Measurements from ENCODE around the gene USP22. TPM values are rescaled to one million over a fixed set of nuclear protein-coding genes. Genes with fewer than 3 reads are reported as not detected.

Gene USP22
- total RNA-seq (100 to 1,000 TPM; 161 to 394 (median 184) TPM), polyA plus RNA-seq (10 to 100 TPM; 28.1 to 38.0 (median 33.5) TPM)
- long read RNA-seq, donor 1, full-length matches to known transcripts, result 9 of 9 reads
- long read RNA-seq, donor 1, partial matches to known transcripts, result 0 of 9 reads
- long read RNA-seq, donor 1, other reads (novel, unspliced or antisense), result 0 of 9 reads
- long read RNA-seq, donor 2, full-length matches to known transcripts, result 12 of 12 reads
- long read RNA-seq, donor 2, partial matches to known transcripts, result 0 of 12 reads
- long read RNA-seq, donor 2, other reads (novel, unspliced or antisense), result 0 of 12 reads
- long read RNA-seq, donor 3, full-length matches to known transcripts, result 17 of 17 reads
- long read RNA-seq, donor 3, partial matches to known transcripts, result 0 of 17 reads
- long read RNA-seq, donor 3, other reads (novel, unspliced or antisense), result 0 of 17 reads
- long read RNA-seq, donor 4, full-length matches to known transcripts, result 1 of 1 reads
- long read RNA-seq, donor 4, partial matches to known transcripts, result 0 of 1 reads
- long read RNA-seq, donor 4, other reads (novel, unspliced or antisense), result 0 of 1 reads
- long read RNA-seq, donor 5, full-length matches to known transcripts, result 18 of 18 reads
- long read RNA-seq, donor 5, partial matches to known transcripts, result 0 of 18 reads
- long read RNA-seq, donor 5, other reads (novel, unspliced or antisense), result 0 of 18 reads
- long read RNA-seq, donor 6, full-length matches to known transcripts, result 34 of 40 reads
- long read RNA-seq, donor 6, partial matches to known transcripts, result 6 of 40 reads
- long read RNA-seq, donor 6, other reads (novel, unspliced or antisense), result 0 of 40 reads
- long read RNA-seq, donor 7, full-length matches to known transcripts, result 18 of 18 reads
- long read RNA-seq, donor 7, partial matches to known transcripts, result 0 of 18 reads
- long read RNA-seq, donor 7, other reads (novel, unspliced or antisense), result 0 of 18 reads
- long read RNA-seq, donor 8, full-length matches to known transcripts, result 21 of 30 reads
- long read RNA-seq, donor 8, partial matches to known transcripts, result 9 of 30 reads
- long read RNA-seq, donor 8, other reads (novel, unspliced or antisense), result 0 of 30 reads
- long read RNA-seq, donor 9, full-length matches to known transcripts, result 4 of 4 reads
- long read RNA-seq, donor 9, partial matches to known transcripts, result 0 of 4 reads
- long read RNA-seq, donor 9, other reads (novel, unspliced or antisense), result 0 of 4 reads
- long read RNA-seq, donor 10, full-length matches to known transcripts, result 7 of 7 reads
- long read RNA-seq, donor 10, partial matches to known transcripts, result 0 of 7 reads
- long read RNA-seq, donor 10, other reads (novel, unspliced or antisense), result 0 of 7 reads

DNA sequence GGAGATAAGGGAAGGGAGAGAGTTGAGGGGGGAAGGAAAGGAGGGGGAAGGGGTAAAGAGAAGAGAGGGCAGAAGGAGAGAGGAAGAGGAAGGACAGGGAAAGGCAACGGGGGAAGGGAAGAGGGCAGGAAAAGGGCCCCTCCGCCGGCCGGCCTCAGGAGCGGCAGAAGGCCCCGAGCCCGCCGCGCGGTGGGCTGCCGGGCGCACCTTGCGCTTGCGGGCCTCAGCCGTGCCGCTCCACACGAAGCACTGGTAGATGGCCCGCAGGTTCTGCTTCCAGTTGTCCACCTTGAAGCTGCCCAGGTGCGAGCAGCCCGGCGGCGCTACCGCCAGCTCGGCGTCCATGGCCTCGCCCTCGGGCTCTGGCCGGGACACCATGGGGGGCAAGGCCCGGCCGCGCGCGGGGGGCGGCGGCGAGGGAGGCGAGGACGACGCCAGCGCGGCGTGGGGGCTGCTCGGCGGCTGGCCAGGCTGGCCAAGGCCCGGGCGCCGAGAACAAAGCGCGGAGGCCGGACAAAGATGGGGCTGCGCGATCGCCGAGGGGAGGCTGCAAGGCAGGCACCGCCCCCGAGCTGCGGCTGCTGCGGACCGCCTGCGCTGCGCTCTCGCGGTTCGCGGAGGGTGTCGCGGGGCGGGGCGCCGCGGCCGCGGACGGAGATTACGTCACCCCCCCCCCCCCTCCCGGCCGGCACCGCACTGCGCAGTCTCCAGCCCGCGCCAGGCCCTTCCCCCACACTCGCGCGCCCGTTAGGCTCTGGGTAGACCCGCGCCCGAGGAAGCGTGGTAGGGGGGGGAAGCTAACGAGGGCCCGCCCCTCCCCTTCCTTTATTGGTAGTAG lies at the start of gene USP22:
TSS of gene USP22 (minus strand) at position 554 of the 838 bp plus-strand sequence. CDS start at position 378, 176 bp downstream.
- peaks cover 0 to 14% (median 5%) of the 10 kb centered on the region in 4 donors for H3K36me3 ChIP-seq
- H3K27me3 ChIP-seq, result no peaks in the 10 kb centered on the region
- peak within 1 kb of the TSS; percentile 97 to 100 (median 100) for H3K27ac ChIP-seq
- DNase-seq, result peak in 1 of 2 donors; percentile 31
- peak within 1 kb of the TSS; percentile 68 to 99 (median 87) for H3K4me3 ChIP-seq
- intact Hi-C loops (cut with DNase I; ENCODE audit: low total_unique reads), result no loop called here
- H3K9me3 ChIP-seq, result no peaks in the 10 kb centered on the region
- TF ChIP-seq POLR2A (IDR thresholded peaks at IDR 0.05), result no peak
- TF ChIP-seq POLR2AphosphoS5 (IDR thresholded peaks at IDR 0.05), result peak; percentile 79 to 99 (median 93)
- WGBS, 5 donors, result 0 to 1% (median 0%) methylated on average over 34 to 85 of the region's 91 CpGs
- H3K4me1 ChIP-seq, result peaks cover 23 to 50% (median 43%) of the 10 kb centered on the region in 4 donors

- TF ChIP-seq EP300 (IDR thresholded peaks at IDR 0.05) (no peak), POLR2AphosphoS5 (IDR thresholded peaks at IDR 0.05) (no peak), POLR2A (IDR thresholded peaks at IDR 0.05) (no peak)
- TF ChIP-seq, protein P1, sequence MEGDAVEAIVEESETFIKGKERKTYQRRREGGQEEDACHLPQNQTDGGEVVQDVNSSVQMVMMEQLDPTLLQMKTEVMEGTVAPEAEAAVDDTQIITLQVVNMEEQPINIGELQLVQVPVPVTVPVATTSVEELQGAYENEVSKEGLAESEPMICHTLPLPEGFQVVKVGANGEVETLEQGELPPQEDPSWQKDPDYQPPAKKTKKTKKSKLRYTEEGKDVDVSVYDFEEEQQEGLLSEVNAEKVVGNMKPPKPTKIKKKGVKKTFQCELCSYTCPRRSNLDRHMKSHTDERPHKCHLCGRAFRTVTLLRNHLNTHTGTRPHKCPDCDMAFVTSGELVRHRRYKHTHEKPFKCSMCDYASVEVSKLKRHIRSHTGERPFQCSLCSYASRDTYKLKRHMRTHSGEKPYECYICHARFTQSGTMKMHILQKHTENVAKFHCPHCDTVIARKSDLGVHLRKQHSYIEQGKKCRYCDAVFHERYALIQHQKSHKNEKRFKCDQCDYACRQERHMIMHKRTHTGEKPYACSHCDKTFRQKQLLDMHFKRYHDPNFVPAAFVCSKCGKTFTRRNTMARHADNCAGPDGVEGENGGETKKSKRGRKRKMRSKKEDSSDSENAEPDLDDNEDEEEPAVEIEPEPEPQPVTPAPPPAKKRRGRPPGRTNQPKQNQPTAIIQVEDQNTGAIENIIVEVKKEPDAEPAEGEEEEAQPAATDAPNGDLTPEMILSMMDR (IDR thresholded peaks at IDR 0.05), result no peak
- DNase-seq, result no peak
- Histone ChIP-seq H3K9me3 (no peaks in the 10 kb centered on the region), H3K4me3 (no peak overlapping the region), H3K27me3 (no peaks in the 10 kb centered on the region), H3K36me3 (no peaks in the 10 kb centered on the region), H3K27ac (no peak overlapping the region), H3K4me1 (no peaks in the 10 kb centered on the region)
- 47 to 52% (median 49%) methylated on average over 4 of the region's 4 CpGs for WGBS, 5 donors
- intact Hi-C loops (cut with DNase I; ENCODE audit: low total_unique reads), result no loop called here
These were observed 48.2 kb upstream of the USP22 start for GRCh38 chr17:21090902-21091618.

GRCh38 chr17:21089933-21090901 lies 47.4 kb upstream of the USP22 start:
- H3K27ac ChIP-seq, result no peak overlapping the region
- H3K9me3 ChIP-seq, result peaks cover 0 to under 1% (median 0%) of the 10 kb centered on the region in 4 donors
- 79 to 86% (median 83%) methylated on average over 7 of the region's 7 CpGs for WGBS, 5 donors
- TF ChIP-seq EP300 (IDR thresholded peaks at IDR 0.05) (no peak), POLR2AphosphoS5 (IDR thresholded peaks at IDR 0.05) (no peak), POLR2A (IDR thresholded peaks at IDR 0.05) (no peak)
- TF ChIP-seq, protein P1 (IDR thresholded peaks at IDR 0.05), result no peak
- H3K4me1 ChIP-seq, result no peaks in the 10 kb centered on the region
- no peaks in the 10 kb centered on the region for H3K36me3 ChIP-seq
- intact Hi-C loops (cut with DNase I; ENCODE audit: low total_unique reads), result no loop called here
- no peaks in the 10 kb centered on the region for H3K27me3 ChIP-seq
- DNase-seq, result no peak
- H3K4me3 ChIP-seq, result no peak overlapping the region

Data from stomach (tissue), 19 donors.